SK-N-SH (cell line): ENCODE results near the gene TYW3. TPM values are rescaled to one million over a fixed set of nuclear protein-coding genes. Genes with fewer than 3 reads are reported as not detected.
"Not testable (repeated sequence)": the region's sequence is repeated elsewhere in the genome, so short reads cannot be mapped to it uniquely, and the experiment has no call there.

Experiments used
- CTCF ChIA-PET: fragments of 300-600, 350-600 bp; formaldehyde crosslinking; extraction: SDS; loops from one replicate; lab custom pipeline; 2021; lab: Yijun Ruan, JAX
- POLR2A ChIA-PET: fragments of 350-600 bp; sonication (Branson Sonifier 250); formaldehyde crosslinking; extraction: SDS; loops from one replicate; lab custom pipeline; 2020; ENCODE audit warnings: antibody characterized with exemption, inconsistent platforms; lab: Yijun Ruan, JAX
- DNase-seq: peaks from one replicate; pipeline ENCODE4 v3.0.0; 2012
- H2AFZ ChIP-seq: fragments of 200-600 bp; sonication (generic); 2 replicates; pipeline ENCODE4 v1.8.1; 2016; ENCODE audit warnings: antibody characterized with exemption, mild to moderate bottlenecking, low read depth
- H3F3A ChIP-seq: fragments of 200-600 bp; sonication (generic); replicated peaks from 2 replicates; pipeline ENCODE3; 2016; ENCODE audit warnings: antibody characterized with exemption, mild to moderate bottlenecking; ENCODE audit not compliant: insufficient read depth
- H3K27ac ChIP-seq, 2 experiments: fragments of 200-500 bp in 1 of 2; fragments of 200-600 bp in 1 of 2; sonication (Bioruptor generic) in 1 of 2; sonication (generic), shearing (Covaris generic) in 1 of 2; 2 replicates each; pipeline versions ENCODE4 v1.5.1 to v1.6.1; 2014 to 2016; ENCODE audit warnings: low read depth in 2 of 2, inconsistent platforms in 1 of 2, low read length in 1 of 2, mild to moderate bottlenecking in 1 of 2, mixed read lengths in 1 of 2
- H3K27me3 ChIP-seq: fragments of 200-600 bp; sonication (generic), shearing (Covaris generic); 2 replicates; pipeline ENCODE4 v1.6.1; 2016; ENCODE audit warnings: mixed run types; ENCODE audit not compliant: insufficient read depth
- H3K36me3 ChIP-seq, 2 experiments: fragments of 200-500 bp in 1 of 2; fragments of 200-600 bp in 1 of 2; sonication (Bioruptor generic) in 1 of 2; sonication (generic) in 1 of 2; replicated peaks in 1 of 2; 2 replicates each; pipeline versions ENCODE3 to v1.5.1; 2014 to 2016; ENCODE audit warnings: low read length in 1 of 2, mild to moderate bottlenecking in 1 of 2; ENCODE audit not compliant: insufficient read depth in 2 of 2, control insufficient read depth in 1 of 2
- H3K4me1 ChIP-seq, 2 experiments: fragments of 200-500 bp in 1 of 2; fragments of 200-600 bp in 1 of 2; sonication (Bioruptor generic) in 1 of 2; sonication (generic), shearing (Covaris generic) in 1 of 2; 2 replicates each; pipeline versions ENCODE4 v1.5.1 to v1.6.1; 2014 to 2016; ENCODE audit warnings: low read depth in 1 of 2, low read length in 1 of 2, mixed run types in 1 of 2; ENCODE audit not compliant: insufficient read depth in 2 of 2, control insufficient read depth in 1 of 2
- H3K4me2 ChIP-seq: fragments of 200-600 bp; sonication (generic), shearing (Covaris generic); 2 replicates; pipeline ENCODE4 v1.6.1; 2017; ENCODE audit warnings: mixed run types
- H3K4me3 ChIP-seq, 2 experiments: fragments of 200-500 bp in 1 of 2; fragments of 200-600 bp in 1 of 2; sonication (Bioruptor generic) in 1 of 2; sonication (generic), shearing (Covaris generic) in 1 of 2; 2 replicates each; pipeline versions ENCODE4 v1.5.1 to v1.8.1; 2014 to 2016; ENCODE audit warnings: low read depth in 2 of 2, inconsistent platforms in 1 of 2, low read length in 1 of 2, mild to moderate bottlenecking in 1 of 2, mixed read lengths in 1 of 2, moderate library complexity in 1 of 2
- H3K79me2 ChIP-seq: fragments of 200-600 bp; sonication (generic); 2 replicates; pipeline ENCODE4 v1.8.1; 2017; ENCODE audit warnings: mild to moderate bottlenecking; ENCODE audit not compliant: insufficient read depth
- H3K9ac ChIP-seq: fragments of 200-600 bp; sonication (generic); 2 replicates; pipeline ENCODE4 v1.6.1; 2017; ENCODE audit warnings: mixed run types
- H3K9me2 ChIP-seq: fragments of 200-600 bp; sonication (generic); 2 replicates; pipeline ENCODE4 v1.6.1; 2017; ENCODE audit warnings: mixed run types
- H3K9me3 ChIP-seq: fragments of 200-600 bp; sonication (generic); 2 replicates; pipeline ENCODE4 v1.6.1; 2017; ENCODE audit warnings: mixed run types, mild to moderate bottlenecking, moderate library complexity
- H4K20me1 ChIP-seq: fragments of 200-600 bp; sonication (generic); 2 replicates; pipeline ENCODE4 v1.6.1; 2017; ENCODE audit warnings: mild to moderate bottlenecking, mixed run types; ENCODE audit not compliant: insufficient read depth
- EZH2phosphoT487 ChIP-seq: fragments of 200-600 bp; sonication (generic); IDR thresholded peaks from 2 replicates; pipeline ENCODE4 v1.6.1; 2017; ENCODE audit warnings: low read depth, mixed run types, mild to moderate bottlenecking, antibody characterized with exemption, moderate library complexity, borderline replicate concordance
- NRF1 ChIP-seq: IDR thresholded peaks from 2 replicates; pipeline ENCODE4 v1.6.1; 2012; ENCODE audit warnings: low read depth, mild to moderate bottlenecking, low read length
- SIN3A ChIP-seq: IDR thresholded peaks from 2 replicates; pipeline ENCODE4 v1.6.1; 2012; ENCODE audit warnings: low read depth, mild to moderate bottlenecking, low read length, moderate library complexity, borderline replicate concordance
- SMC3 ChIP-seq: IDR thresholded peaks from 2 replicates; pipeline ENCODE4 v1.6.1; 2012; ENCODE audit warnings: low read depth, low read length, improper control_type of control experiment
- TEAD4 ChIP-seq: IDR thresholded peaks from 2 replicates; pipeline ENCODE4 v1.4.0; 2012; ENCODE audit warnings: mild to moderate bottlenecking, borderline replicate concordance; ENCODE audit not compliant: insufficient read depth
- WGBS: methylation state at CpG from one replicate; pipeline ENCODE4 v1.1.6; 2017; ENCODE audit warnings: low lambda C conversion rate; 5-methylcytosine and 5-hydroxymethylcytosine counted together
- polyA plus RNA-seq, 3 experiments: library from polyadenylated mRNA; depleted of rRNA; stranded (reverse); fragments of >200 nt; gene quantifications; 2 replicates each; pipeline ENCODE4 v1.2.3, GENCODE V29; 2012
- TF ChIP-seq, protein P1 (sequence below): IDR thresholded peaks from 2 replicates; pipeline ENCODE4 v1.4.0; 2012; ENCODE audit warnings: low read depth, borderline replicate concordance

The TYW3 gene
- polyA plus RNA-seq, 1 of the 3 experiments (the other 2 are of a cell fraction) = 9.2 TPM

DNA sequence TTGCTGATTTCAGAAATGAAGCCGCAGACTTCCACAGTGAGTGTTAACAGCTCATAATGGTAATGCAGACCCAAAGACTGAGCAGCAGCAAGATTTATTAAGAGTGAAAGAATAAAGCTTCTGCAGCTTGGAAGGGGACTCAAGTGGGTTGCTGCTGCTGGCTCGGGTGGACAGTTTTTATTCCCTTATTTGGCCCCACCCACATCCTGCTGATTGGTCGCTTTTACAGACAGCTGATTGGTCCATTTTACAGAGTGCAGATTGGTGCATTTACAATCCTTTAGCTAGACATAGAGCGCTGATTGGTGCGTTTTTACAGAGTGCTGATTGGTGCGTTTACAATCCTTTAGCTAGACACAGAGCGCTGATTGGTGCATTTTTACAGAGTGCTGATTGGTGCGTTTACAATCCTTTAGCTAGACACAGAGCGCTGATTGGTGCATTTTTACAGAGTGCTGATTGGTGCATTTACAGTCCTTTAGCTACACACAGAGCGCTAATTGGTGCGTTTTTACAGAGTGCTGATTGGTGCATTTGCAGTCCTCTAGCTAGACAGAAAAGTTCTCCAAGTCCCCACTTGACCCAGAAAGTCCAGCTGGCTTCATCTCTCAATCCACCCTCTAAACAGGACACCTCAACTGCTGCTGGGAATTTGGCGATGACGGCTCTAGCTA, 7.5 kb downstream of the TYW3 start:
- H3K4me3 ChIP-seq, H3K27ac ChIP-seq, H3K9me3 ChIP-seq, H3F3A ChIP-seq, H3K9ac ChIP-seq, DNase-seq, H3K27me3 ChIP-seq, H4K20me1 ChIP-seq, H2AFZ ChIP-seq, POLR2A ChIA-PET, H3K9me2 ChIP-seq, H3K4me2 ChIP-seq, H3K4me1 ChIP-seq: not testable (repeated sequence)
- CTCF ChIA-PET = interaction anchor here (0.5 kb wide), 1 partner anchor 20 kb away, joined by 3 read pairs; no protein-coding TSS in a partner anchor
- WGBS = 96% methylated on average over 10 of the region's 13 CpGs
- Histone ChIP-seq H3K36me3 (peaks cover 64 to 70% of the 10 kb centered on the region in 2 experiments), H3K79me2 (peaks cover 14% of the 10 kb centered on the region)

DNA sequence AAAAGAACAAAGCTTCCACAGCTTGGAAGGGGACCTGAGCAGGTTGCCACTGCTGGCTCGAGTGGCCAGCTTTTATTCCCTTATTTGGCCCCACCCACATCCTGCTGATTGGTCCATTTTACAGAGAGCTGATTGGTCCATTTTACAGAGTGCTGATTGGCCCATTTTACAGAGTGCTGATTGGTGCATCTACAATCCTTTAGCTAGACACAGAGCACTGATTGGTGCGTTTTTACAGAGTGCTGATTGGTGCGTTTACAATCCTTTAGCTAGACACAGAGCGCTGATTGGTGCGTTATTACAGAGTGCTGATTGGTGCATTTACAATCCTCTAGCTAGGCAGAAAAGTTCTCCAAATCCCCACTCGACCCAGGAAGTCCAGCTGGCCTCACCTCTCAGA, 12.3 kb downstream of the TYW3 start:
- H3K4me2 ChIP-seq, H2AFZ ChIP-seq, H3K4me3 ChIP-seq, H3K27ac ChIP-seq, H3K9ac ChIP-seq, H3K4me1 ChIP-seq, H3K9me2 ChIP-seq, DNase-seq, H3F3A ChIP-seq, POLR2A ChIA-PET, H3K79me2 ChIP-seq, H4K20me1 ChIP-seq, H3K9me3 ChIP-seq, H3K27me3 ChIP-seq: not testable (repeated sequence)
- peaks cover 40 to 41% of the 10 kb centered on the region in 2 experiments for H3K36me3 ChIP-seq
- CTCF ChIA-PET = interaction anchor here (2.4 kb wide), 1 partner anchor 11 kb away, joined by 11 read pairs; the partner anchor contains the start of genes CRYZ and TYW3
- WGBS = 96% methylated on average over 6 of the region's 6 CpGs

DNA sequence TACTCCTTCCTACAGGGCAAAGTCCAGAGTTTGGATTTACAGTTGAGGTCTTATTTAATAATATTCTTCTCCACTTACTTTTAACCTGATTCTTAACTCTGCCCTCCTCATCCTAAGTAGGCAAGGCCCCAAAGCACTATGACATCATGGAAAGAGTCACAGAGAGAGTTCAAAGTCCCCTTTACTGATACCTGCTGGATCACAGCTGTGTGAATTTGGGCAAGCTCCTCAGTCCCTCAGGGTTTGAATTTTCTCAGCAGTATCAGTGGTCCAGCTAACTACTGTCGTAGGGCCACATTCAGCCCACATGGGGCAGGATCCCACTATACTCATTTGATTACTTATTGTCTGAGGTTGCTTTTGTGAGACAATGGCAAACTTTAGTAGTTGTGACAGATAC, 16.0 kb downstream of the TYW3 start:
- H3F3A ChIP-seq = peaks cover 3% of the 10 kb centered on the region
- ChIA-PET POLR2A (no interaction called here), CTCF (interaction anchor here (2.2 kb wide), 1 partner anchor 10 kb away, joined by 5 read pairs; no protein-coding TSS in a partner anchor)
- DNase-seq = no peak
- no peaks in the 10 kb centered on the region for H3K27me3 ChIP-seq
- no peak overlapping the region for H3K4me2 ChIP-seq
- H3K4me3 ChIP-seq = no peak overlapping the region
- TF ChIP-seq EZH2phosphoT487 (no peak), SIN3A (no peak), TEAD4 (no peak), SMC3 (no peak), NRF1 (no peak)
- TF ChIP-seq, protein P1, sequence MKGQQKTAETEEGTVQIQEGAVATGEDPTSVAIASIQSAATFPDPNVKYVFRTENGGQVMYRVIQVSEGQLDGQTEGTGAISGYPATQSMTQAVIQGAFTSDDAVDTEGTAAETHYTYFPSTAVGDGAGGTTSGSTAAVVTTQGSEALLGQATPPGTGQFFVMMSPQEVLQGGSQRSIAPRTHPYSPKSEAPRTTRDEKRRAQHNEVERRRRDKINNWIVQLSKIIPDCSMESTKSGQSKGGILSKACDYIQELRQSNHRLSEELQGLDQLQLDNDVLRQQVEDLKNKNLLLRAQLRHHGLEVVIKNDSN = no peak
- no peaks in the 10 kb centered on the region for H3K9me2 ChIP-seq
- H3K4me1 ChIP-seq = no peaks in the 10 kb centered on the region
- no peak overlapping the region for H2AFZ ChIP-seq
- no peaks in the 10 kb centered on the region for H4K20me1 ChIP-seq
- no peak overlapping the region for H3K27ac ChIP-seq
- WGBS = 100% methylated on average over 1 of the region's 1 CpG
- H3K9ac ChIP-seq = no peak overlapping the region
- H3K9me3 ChIP-seq = no peaks in the 10 kb centered on the region
- peaks cover 39 to 46% of the 10 kb centered on the region in 2 experiments for H3K36me3 ChIP-seq
- peaks cover 5% of the 10 kb centered on the region; the same call in 1 of the 2 replicates for H3K79me2 ChIP-seq
